ENCODE data around the gene PKDCC.

Gene PKDCC

GRCh38 chr2:42043789-42044394, 3.9 kb upstream of the PKDCC start:
- H3K9me3 ChIP-seq (ENCODE audit: insufficient read depth, low read depth, low read length) = no peaks in the 10 kb centered on the region
- no peak overlapping the region for H3K4me3 ChIP-seq (ENCODE audit: low read length)
- peaks cover 15% of the 10 kb centered on the region for H3K27me3 ChIP-seq (ENCODE audit: insufficient read depth, low read length)
- H3K27ac ChIP-seq (ENCODE audit: low read length) = no peak overlapping the region
- peaks cover 26% of the 10 kb centered on the region for H3K4me1 ChIP-seq (ENCODE audit: insufficient read depth, low read length)
- H3K9ac ChIP-seq (ENCODE audit: low read depth, low read length) = no peak overlapping the region
- no peaks in the 10 kb centered on the region for H3K36me3 ChIP-seq (ENCODE audit: insufficient read depth, low read depth, low read length)

- Histone ChIP-seq H3K27me3 (ENCODE audit: insufficient read depth, low read length) (peaks cover 25% of the 10 kb centered on the region), H3K9ac (ENCODE audit: low read depth, low read length) (no peak overlapping the region), H3K27ac (ENCODE audit: low read length) (no peak overlapping the region), H3K4me1 (ENCODE audit: insufficient read depth, low read length) (peaks cover 29% of the 10 kb centered on the region), H3K9me3 (ENCODE audit: insufficient read depth, low read depth, low read length) (no peaks in the 10 kb centered on the region), H3K36me3 (ENCODE audit: insufficient read depth, low read depth, low read length) (no peaks in the 10 kb centered on the region), H3K4me3 (ENCODE audit: low read length) (no peak overlapping the region)
Measured at GRCh38 chr2:42044939-42045338, 2.9 kb upstream of the PKDCC start.

- Histone ChIP-seq H3K27ac (ENCODE audit: low read length) (peak overlapping the region; percentile 84), H3K4me3 (ENCODE audit: low read length) (no peak overlapping the region)
Measured at GRCh38 chr2:42045352-42045751, 2.5 kb upstream of the PKDCC start.

GRCh38 chr2:42045848-42046748, 1.7 kb upstream of the PKDCC start:
- Histone ChIP-seq H3K9me3 (ENCODE audit: insufficient read depth, low read depth, low read length) (no peaks in the 10 kb centered on the region), H3K27ac (ENCODE audit: low read length) (peak overlapping the region; percentile 84), H3K9ac (ENCODE audit: low read depth, low read length) (peak overlapping the region; percentile 69; the same call in 1 of the 2 replicates), H3K27me3 (ENCODE audit: insufficient read depth, low read length) (peaks cover 30% of the 10 kb centered on the region), H3K36me3 (ENCODE audit: insufficient read depth, low read depth, low read length) (peaks cover 4% of the 10 kb centered on the region), H3K4me1 (ENCODE audit: insufficient read depth, low read length) (peaks cover 34% of the 10 kb centered on the region), H3K4me3 (ENCODE audit: low read length) (peak overlapping the region; percentile 88; the same call in 1 of the 2 replicates)

More at GRCh38 chr2:42045352-42045751, 2.5 kb upstream of the PKDCC start:
- Histone ChIP-seq H3K36me3 (ENCODE audit: insufficient read depth, low read depth, low read length) (no peaks in the 10 kb centered on the region; the same call in 1 of the 2 replicates), H3K9ac (ENCODE audit: low read depth, low read length) (peak overlapping the region; percentile 69; the same call in 1 of the 2 replicates), H3K27me3 (ENCODE audit: insufficient read depth, low read length) (peaks cover 29% of the 10 kb centered on the region), H3K4me1 (ENCODE audit: insufficient read depth, low read length) (peaks cover 33% of the 10 kb centered on the region), H3K9me3 (ENCODE audit: insufficient read depth, low read depth, low read length) (no peaks in the 10 kb centered on the region)

GRCh38 chr2:42046819-42047487, 868 bp upstream of the PKDCC start:
- Histone ChIP-seq H3K36me3 (ENCODE audit: insufficient read depth, low read depth, low read length) (peaks cover 4% of the 10 kb centered on the region), H3K9ac (ENCODE audit: low read depth, low read length) (peak overlapping the region; percentile 93), H3K9me3 (ENCODE audit: insufficient read depth, low read depth, low read length) (no peaks in the 10 kb centered on the region), H3K27me3 (ENCODE audit: insufficient read depth, low read length) (peaks cover 30% of the 10 kb centered on the region), H3K4me1 (ENCODE audit: insufficient read depth, low read length) (peaks cover 42% of the 10 kb centered on the region), H3K27ac (ENCODE audit: low read length) (peak overlapping the region; percentile 43), H3K4me3 (ENCODE audit: low read length) (peak overlapping the region; percentile 88)

GRCh38 chr2:42048299-42049220, 739 bp downstream of the PKDCC start:
- peak overlapping the region; percentile 67 for H3K4me3 ChIP-seq (ENCODE audit: low read length)

GRCh38 chr2:42049221-42050009, 1.6 kb downstream of the PKDCC start:
- H3K4me3 ChIP-seq (ENCODE audit: low read length) = peak overlapping the region; percentile 67
- H3K9ac ChIP-seq (ENCODE audit: low read depth, low read length) = peak overlapping the region; percentile 77
- H3K36me3 ChIP-seq (ENCODE audit: insufficient read depth, low read depth, low read length) = peaks cover 19% of the 10 kb centered on the region
- no peak overlapping the region for H3K27ac ChIP-seq (ENCODE audit: low read length)
- no peaks in the 10 kb centered on the region for H3K9me3 ChIP-seq (ENCODE audit: insufficient read depth, low read depth, low read length)
- H3K4me1 ChIP-seq (ENCODE audit: insufficient read depth, low read length) = peaks cover 55% of the 10 kb centered on the region
- peaks cover 28% of the 10 kb centered on the region for H3K27me3 ChIP-seq (ENCODE audit: insufficient read depth, low read length)

More at GRCh38 chr2:42048299-42049220, 739 bp downstream of the PKDCC start:
- no peaks in the 10 kb centered on the region for H3K9me3 ChIP-seq (ENCODE audit: insufficient read depth, low read depth, low read length)
- peaks cover 12% of the 10 kb centered on the region for H3K36me3 ChIP-seq (ENCODE audit: insufficient read depth, low read depth, low read length)
- H3K9ac ChIP-seq (ENCODE audit: low read depth, low read length) = peak overlapping the region; percentile 77
- peaks cover 30% of the 10 kb centered on the region for H3K27me3 ChIP-seq (ENCODE audit: insufficient read depth, low read length)
- H3K27ac ChIP-seq (ENCODE audit: low read length) = no peak overlapping the region
- peaks cover 53% of the 10 kb centered on the region for H3K4me1 ChIP-seq (ENCODE audit: insufficient read depth, low read length)

GRCh38 chr2:42050010-42050702, 2.3 kb downstream of the PKDCC start:
- peaks cover 25% of the 10 kb centered on the region for H3K27me3 ChIP-seq (ENCODE audit: insufficient read depth, low read length)
- H3K9ac ChIP-seq (ENCODE audit: low read depth, low read length) = peak overlapping the region; percentile 77; the same call in 1 of the 2 replicates
- H3K9me3 ChIP-seq (ENCODE audit: insufficient read depth, low read depth, low read length) = no peaks in the 10 kb centered on the region
- H3K36me3 ChIP-seq (ENCODE audit: insufficient read depth, low read depth, low read length) = peaks cover 27% of the 10 kb centered on the region
- peaks cover 54% of the 10 kb centered on the region for H3K4me1 ChIP-seq (ENCODE audit: insufficient read depth, low read length)
- H3K27ac ChIP-seq (ENCODE audit: low read length) = no peak overlapping the region
- peak overlapping the region; percentile 67 for H3K4me3 ChIP-seq (ENCODE audit: low read length)

- Histone ChIP-seq H3K4me3 (ENCODE audit: low read length) (peak overlapping the region; percentile 67), H3K27me3 (ENCODE audit: insufficient read depth, low read length) (peaks cover 20% of the 10 kb centered on the region), H3K36me3 (ENCODE audit: insufficient read depth, low read depth, low read length) (peaks cover 34% of the 10 kb centered on the region), H3K9me3 (ENCODE audit: insufficient read depth, low read depth, low read length) (no peaks in the 10 kb centered on the region), H3K9ac (ENCODE audit: low read depth, low read length) (peak overlapping the region; percentile 77; the same call in 1 of the 2 replicates), H3K27ac (ENCODE audit: low read length) (no peak overlapping the region), H3K4me1 (ENCODE audit: insufficient read depth, low read length) (peaks cover 48% of the 10 kb centered on the region)
Measured at GRCh38 chr2:42050703-42051542, 3.1 kb downstream of the PKDCC start.
